Motor neuron (in vitro differentiated cells): ENCODE measurements around the gene PTPRK. TPM values are rescaled to one million over a fixed set of nuclear protein-coding genes. Genes with fewer than 3 reads are reported as not detected.
"Not testable (repeated sequence)": the region's sequence is repeated elsewhere in the genome, so short reads cannot be mapped to it uniquely, and the experiment has no call there.

Experiments
- ATAC-seq, 8 experiments: fragments of 200-7000 bp; cut with Tn5 transposase; replicated peaks in 6 of 8; 2 replicates each; pipeline ENCODE4 v1.8.0; 2021; ENCODE audit warnings: mild to moderate bottlenecking in 8 of 8, moderate library complexity in 8 of 8
- H3K27ac ChIP-seq, 2 donors: fragments of 250-450 bp; sonication (Bioruptor Pico); 2 replicates each; pipeline ENCODE4 v1.9.0; 2021; ENCODE audit warnings: antibody characterized with exemption in 2 of 2, mild to moderate bottlenecking in 2 of 2, moderate library complexity in 1 of 2
- H3K4me1 ChIP-seq, 2 donors: fragments of 250-450 bp; sonication (Bioruptor Pico); replicated peaks in 1 of 2; 2 replicates each; pipeline ENCODE4 v1.6.1; 2021; ENCODE audit warnings: antibody characterized with exemption in 2 of 2, mild to moderate bottlenecking in 2 of 2, moderate library complexity in 1 of 2
- H3K4me3 ChIP-seq, 5 donors: fragments of 250-450 bp; sonication (Bioruptor Pico); 2 replicates each; pipeline ENCODE4 v1.9.0; 2021; ENCODE audit warnings: antibody characterized with exemption in 5 of 5, mild to moderate bottlenecking in 5 of 5, moderate library complexity in 4 of 5
- WGBS, 10 experiments: fragments of 450-650 bp; shearing (Covaris generic); methylation state at CpG; one replicate each; pipeline ENCODE4 v1.0.0; 2022; 5-methylcytosine and 5-hydroxymethylcytosine counted together
- in situ Hi-C, 9 experiments: fragments of 400-800 bp; cut with MboI; loops; one replicate each; pipeline ENCODE4 v1.15.0; 2021; ENCODE audit warnings: low sequenced_read_pairs in 9 of 9, low pct_unique_long_range_greater_than_20kb in 2 of 9; ENCODE audit not compliant: unreplicated experiment in 9 of 9
- total RNA-seq, 8 experiments: library from RNA; unstranded; fragments of 300-600 nt; gene quantifications; 2 replicates each; pipeline versions ENCODE4 v1.2.3 to v1.2.4, GENCODE V29; 2022

Gene PTPRK
- total RNA-seq, 8 experiments from 2014 or later, result 14.4 to 93.9 (median 26.3) TPM

- Histone ChIP-seq H3K27ac (no peak overlapping the region), H3K4me3 (no peak overlapping the region), H3K4me1 (no peaks in the 10 kb centered on the region)
- ATAC-seq, result no peak
- in situ Hi-C loops, result no loop called here
- 51 to 93% (median 84%) methylated on average over 3 of the region's 3 CpGs; no CpG with 5 or more reads in 4 of the 10 experiments for WGBS, 10 experiments
Observed at GRCh38 chr6:127949251-127949650, 571.1 kb downstream of the PTPRK start.

DNA sequence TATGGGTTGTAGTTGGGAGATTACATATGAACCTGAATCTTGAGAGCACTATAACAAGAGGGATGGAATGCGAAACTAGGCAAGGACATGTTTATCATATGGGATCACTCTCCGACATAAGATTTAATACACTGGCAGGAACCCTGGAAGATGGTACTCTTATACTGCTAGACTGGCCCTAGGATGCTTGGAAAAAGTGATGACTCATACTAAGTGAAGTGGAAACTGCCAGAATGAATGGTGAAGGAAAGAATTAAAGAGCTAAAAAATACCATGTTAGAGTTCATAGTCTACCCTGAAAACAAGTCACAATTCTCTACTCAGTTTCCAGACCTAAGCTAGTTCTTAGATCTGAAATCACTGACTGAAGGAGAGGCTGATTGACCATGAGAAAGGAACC is 574.0 kb downstream of the PTPRK start:
- Histone ChIP-seq H3K4me1 (no peaks in the 10 kb centered on the region), H3K4me3 (no peak overlapping the region), H3K27ac (no peak overlapping the region)
- no peak for ATAC-seq
- in situ Hi-C loops, result no loop called here
- WGBS, 10 experiments, result 27 to 100% (median 80%) methylated on average over 1 to 2 of the region's 2 CpGs; no CpG with 5 or more reads in 2 of the 10 experiments

GRCh38 chr6:127945434-127946097 is 574.8 kb downstream of the PTPRK start:
- 0 to 100% (median 73%) methylated on average over 1 to 3 of the region's 3 CpGs; no CpG with 5 or more reads in 2 of the 10 experiments for WGBS, 10 experiments
- in situ Hi-C loops, result no loop called here
- Histone ChIP-seq H3K27ac (no peak overlapping the region), H3K4me3 (no peak overlapping the region), H3K4me1 (no peaks in the 10 kb centered on the region)
- ATAC-seq, result no peak

DNA sequence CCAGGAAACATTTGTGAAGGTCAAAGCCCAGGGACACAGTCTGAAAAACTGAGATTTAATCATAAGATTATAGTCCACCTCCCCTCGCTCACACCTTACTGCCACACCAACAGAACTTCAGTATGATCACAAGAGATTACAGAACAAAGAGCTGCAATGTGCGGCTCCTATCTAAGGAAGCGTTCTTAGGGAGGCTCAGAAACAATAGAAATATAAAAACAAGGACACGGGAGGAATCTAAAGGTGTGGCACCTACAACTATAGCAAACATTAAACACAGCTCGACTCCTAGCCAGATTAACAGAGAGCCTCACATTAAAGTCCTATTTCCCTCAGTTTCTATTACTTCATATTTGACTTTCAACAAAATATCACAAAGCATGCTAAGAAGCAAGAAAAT is 579.2 kb downstream of the PTPRK start:
- WGBS, 10 experiments, result 67 to 100% (median 88%) methylated on average over 2 to 5 of the region's 5 CpGs; no CpG with 5 or more reads in 1 of the 10 experiments
- no peak for ATAC-seq
- in situ Hi-C loops, result no loop called here

DNA sequence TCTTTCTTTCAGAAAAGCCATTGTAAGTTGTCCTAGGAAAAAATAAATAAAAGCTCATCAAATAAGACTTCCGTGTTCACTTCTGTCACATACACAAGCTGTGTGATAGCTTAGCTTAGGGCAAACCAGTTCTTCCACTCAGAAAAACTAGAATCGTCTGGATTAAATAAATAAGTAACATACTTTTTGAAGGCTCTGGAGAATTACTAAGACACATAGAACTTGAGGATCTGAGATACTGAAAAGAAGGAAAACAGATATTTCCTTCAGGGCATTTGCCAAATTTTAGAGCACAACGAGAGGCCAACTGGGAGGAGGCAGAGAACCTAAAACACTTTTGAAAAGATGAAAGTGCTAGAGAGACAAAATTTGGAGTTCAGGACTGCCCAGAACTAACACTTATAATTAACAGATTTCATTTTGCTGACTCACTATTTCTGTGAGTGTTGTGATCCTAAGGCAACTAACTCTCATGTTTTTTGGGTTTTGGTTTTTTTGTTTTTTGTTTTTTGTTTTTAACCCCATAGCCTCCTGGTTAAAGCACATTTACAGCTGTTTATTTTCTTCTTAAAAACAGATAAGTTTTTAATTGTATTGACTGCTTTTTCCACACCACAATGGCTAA is 580.8 kb downstream of the PTPRK start:
- Histone ChIP-seq H3K27ac (no peak overlapping the region), H3K4me1 (no peaks in the 10 kb centered on the region), H3K4me3 (no peak overlapping the region)
- WGBS, 10 experiments, result 0 to 100% (median 56%) methylated on average over 1 to 3 of the region's 3 CpGs; no CpG with 5 or more reads in 2 of the 10 experiments
- in situ Hi-C loops, result no loop called here
- peak in 2 of 8 experiments; percentile 27 to 56 for ATAC-seq

More for the DNA sequence above, 579.2 kb downstream of the PTPRK start:
- H3K4me1 ChIP-seq, result no peaks in the 10 kb centered on the region
- H3K4me3 ChIP-seq, result no peak overlapping the region
- no peak overlapping the region for H3K27ac ChIP-seq

DNA sequence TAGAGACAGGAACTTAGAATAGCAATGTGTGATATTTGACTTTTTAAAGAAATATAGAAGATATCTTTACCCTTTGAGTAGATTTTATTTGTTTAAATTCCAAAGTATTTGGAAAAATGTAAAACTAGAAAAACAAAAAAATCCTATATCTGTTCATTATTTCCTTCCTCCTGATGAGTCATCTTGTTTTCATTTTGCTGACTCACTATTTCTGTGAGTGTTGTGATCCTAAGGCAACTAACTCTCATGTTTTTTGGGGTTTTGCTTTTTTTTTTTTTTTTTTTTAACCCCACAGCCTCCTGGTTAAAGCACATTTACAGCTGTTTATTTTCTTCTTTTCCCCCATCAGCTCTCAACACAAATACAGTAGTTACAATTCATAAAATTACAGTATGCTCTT is 581.7 kb downstream of the PTPRK start:
- Histone ChIP-seq H3K4me1 (no peaks in the 10 kb centered on the region), H3K27ac (no peak overlapping the region), H3K4me3 (no peak overlapping the region)
- ATAC-seq, result peak in 2 of 8 experiments; percentile 31 to 65
- in situ Hi-C loops, result no loop called here

DNA sequence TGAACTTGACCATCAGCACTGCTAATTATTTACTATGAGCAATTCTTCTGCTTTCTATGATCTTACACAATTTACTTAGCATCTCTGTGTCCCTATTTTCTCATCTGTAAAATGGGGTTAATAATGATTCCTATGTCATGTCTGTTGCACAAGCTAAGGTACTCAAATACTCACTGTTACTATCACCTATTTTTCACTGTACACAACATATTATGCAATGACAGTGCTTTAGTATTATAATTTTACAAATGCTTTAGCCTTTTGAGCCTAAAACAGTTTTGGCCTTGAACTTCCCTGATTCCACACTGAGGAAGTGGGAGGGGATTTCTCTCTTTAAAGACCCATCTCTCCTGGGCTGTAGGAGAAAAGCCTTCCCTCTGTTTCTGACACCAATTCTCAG is 582.7 kb downstream of the PTPRK start:
- ATAC-seq, result no peak
- in situ Hi-C loops, result no loop called here
- Histone ChIP-seq H3K4me1 (no peaks in the 10 kb centered on the region), H3K27ac (no peak overlapping the region), H3K4me3 (no peak overlapping the region)

GRCh38 chr6:127937102-127937501 is 583.3 kb downstream of the PTPRK start:
- 16 to 95% (median 80%) methylated on average over 1 to 2 of the region's 2 CpGs; no CpG with 5 or more reads in 3 of the 10 experiments for WGBS, 10 experiments
- in situ Hi-C loops, result no loop called here
- Histone ChIP-seq H3K4me1 (no peaks in the 10 kb centered on the region), H3K4me3 (no peak overlapping the region), H3K27ac (no peak overlapping the region)
- no peak for ATAC-seq

DNA sequence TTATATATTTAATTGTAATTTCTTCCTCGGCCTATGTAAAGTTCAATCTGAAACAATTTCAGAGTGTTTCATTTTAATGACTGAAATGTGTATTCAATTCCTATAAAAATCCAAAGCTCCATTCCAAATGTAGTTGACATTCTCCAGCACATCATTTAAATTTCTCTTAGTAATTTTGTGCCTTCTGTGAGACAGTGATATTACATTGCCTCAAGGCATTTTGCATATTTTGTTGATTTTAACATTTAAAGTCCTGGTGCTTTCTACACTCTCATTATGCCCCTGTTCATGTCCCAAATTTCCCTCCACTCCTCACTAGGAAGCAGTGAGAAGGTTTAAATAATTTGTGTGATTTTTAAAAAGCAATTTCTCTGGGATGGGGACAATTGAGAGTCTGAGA is 585.4 kb downstream of the PTPRK start:
- 0 to 100% (median 52%) methylated on average over 1 of the region's 1 CpG; no CpG with 5 or more reads in 2 of the 10 experiments for WGBS, 10 experiments
- H3K27ac ChIP-seq, result no peak overlapping the region
- in situ Hi-C loops, result no loop called here
- no peak overlapping the region for H3K4me3 ChIP-seq
- peak in 3 of 8 experiments; percentile 33 to 56 (median 33) for ATAC-seq
- no peaks in the 10 kb centered on the region for H3K4me1 ChIP-seq

- Histone ChIP-seq H3K27ac (no peak overlapping the region), H3K4me1 (no peaks in the 10 kb centered on the region), H3K4me3 (no peak overlapping the region)
- in situ Hi-C loops, result no loop called here
- 59 to 97% (median 82%) methylated on average over 1 to 7 of the region's 7 CpGs for WGBS, 10 experiments
- peak in 1 of 8 experiments; percentile 56 for ATAC-seq
Observed at GRCh38 chr6:127933852-127934840, 586.3 kb downstream of the PTPRK start.

- ATAC-seq, result no peak
- no peak overlapping the region for H3K27ac ChIP-seq
- 63 to 100% (median 83%) methylated on average over 1 of the region's 1 CpG; no CpG with 5 or more reads in 3 of the 10 experiments for WGBS, 10 experiments
- no peak overlapping the region for H3K4me3 ChIP-seq
- in situ Hi-C loops, result no loop called here
- no peaks in the 10 kb centered on the region for H3K4me1 ChIP-seq
Observed at GRCh38 chr6:127933137-127933536, 587.3 kb downstream of the PTPRK start.

- Histone ChIP-seq H3K4me1 (no peaks in the 10 kb centered on the region), H3K4me3 (no peak overlapping the region), H3K27ac (no peak overlapping the region)
- in situ Hi-C loops, result no loop called here
- 13 to 84% (median 63%) methylated on average over 1 to 5 of the region's 5 CpGs for WGBS, 10 experiments
- no peak for ATAC-seq
Observed at GRCh38 chr6:127932708-127933107, 587.7 kb downstream of the PTPRK start.

DNA sequence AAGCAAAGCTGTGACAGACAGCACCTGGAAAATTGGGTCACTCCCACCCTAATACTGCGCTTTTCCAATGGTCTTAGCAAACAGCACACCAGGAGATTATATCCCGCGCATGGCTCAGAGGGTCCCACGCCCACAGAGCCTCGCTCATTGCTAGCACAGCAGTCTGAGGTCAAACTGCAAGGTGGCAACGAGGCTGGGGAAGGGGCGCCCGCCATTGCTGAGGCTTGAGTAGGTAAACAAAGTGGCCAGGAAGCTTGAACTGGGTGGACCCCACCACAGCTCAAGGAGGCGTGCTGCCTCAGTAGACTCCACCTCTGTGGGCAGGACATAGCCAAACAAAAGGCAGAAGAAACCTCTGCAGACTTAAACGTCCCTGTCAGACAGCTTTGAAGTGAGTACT is 594.0 kb downstream of the PTPRK start:
- ATAC-seq, H3K27ac ChIP-seq, in situ Hi-C loops, H3K4me1 ChIP-seq, H3K4me3 ChIP-seq: not testable (repeated sequence)
- 83 to 91% methylated on average over 1 to 7 of the region's 10 CpGs; no CpG with 5 or more reads in 8 of the 10 experiments for WGBS, 10 experiments
